LNCAP (cell line): ENCODE measurements around the gene TAB2.

Experiments used
- CTCF ChIP-seq: fragments of 450-650 bp; IDR thresholded peaks from 2 replicates; pipeline ENCODE4 v1.5.1; 2017; ENCODE audit warnings: mild to moderate bottlenecking

The TAB2 gene

GRCh38 chr6:149323353-149323752 lies 5.8 kb downstream of the TAB2 start:
- TF ChIP-seq CTCF: no peak

- no peak for TF ChIP-seq CTCF
These were observed 6.4 kb downstream of the TAB2 start for GRCh38 chr6:149323925-149324324.

GRCh38 chr6:149324428-149324827 lies 6.9 kb downstream of the TAB2 start:
- TF ChIP-seq CTCF: no peak

- TF ChIP-seq CTCF: no peak
These were observed 8.2 kb downstream of the TAB2 start for GRCh38 chr6:149325648-149326236.

GRCh38 chr6:149327638-149328037 lies 10.1 kb downstream of the TAB2 start:
- TF ChIP-seq CTCF: no peak

GRCh38 chr6:149328083-149328482 lies 10.6 kb downstream of the TAB2 start:
- TF ChIP-seq CTCF: no peak

GRCh38 chr6:149329529-149329928 lies 12.0 kb downstream of the TAB2 start:
- no peak for TF ChIP-seq CTCF

GRCh38 chr6:149330133-149330532 lies 12.6 kb downstream of the TAB2 start:
- TF ChIP-seq CTCF: no peak
